Measurements from ENCODE around the gene AK2.
A peak's percentile ranks its signal among the peaks of the same experiment; 100 is the strongest.
"Not testable (repeated sequence)": the region's sequence is repeated elsewhere in the genome, so short reads cannot be mapped to it uniquely, and the experiment has no call there.

Gene AK2

GRCh38 chr1:33050221-33051076 lies 13.8 kb upstream of the AK2 start:
- DNase-seq: no peak

GRCh38 chr1:33049371-33049770 lies 12.7 kb upstream of the AK2 start:
- no peak for DNase-seq

GRCh38 chr1:33048426-33048825 lies 11.7 kb upstream of the AK2 start:
- DNase-seq: no peak

- DNase-seq: no peak
Observed at GRCh38 chr1:33047839-33048305, 11.2 kb upstream of the AK2 start.

GRCh38 chr1:33047290-33047689 lies 10.6 kb upstream of the AK2 start:
- DNase-seq: no peak

GRCh38 chr1:33046234-33046633 lies 9.6 kb upstream of the AK2 start:
- not testable (repeated sequence) for DNase-seq

GRCh38 chr1:33045814-33046213 lies 9.1 kb upstream of the AK2 start:
- DNase-seq: no peak

GRCh38 chr1:33045246-33045645 lies 8.6 kb upstream of the AK2 start:
- no peak for DNase-seq

- no peak for DNase-seq
Observed at GRCh38 chr1:33043267-33044092, 6.8 kb upstream of the AK2 start.

- no peak for DNase-seq
Observed at GRCh38 chr1:33042831-33043230, 6.1 kb upstream of the AK2 start.

- DNase-seq: no peak
Observed at GRCh38 chr1:33041026-33041425, 4.3 kb upstream of the AK2 start.

GRCh38 chr1:33039840-33040239 lies 3.2 kb upstream of the AK2 start:
- no peak for DNase-seq

GRCh38 chr1:33036051-33036525 lies 595 bp downstream of the AK2 start:
- DNase-seq: peak; percentile 18

GRCh38 chr1:33032126-33032869 lies 4.4 kb downstream of the AK2 start:
- no peak for DNase-seq

- DNase-seq: no peak
Observed at GRCh38 chr1:33031506-33031905, 5.2 kb downstream of the AK2 start.

- no peak for DNase-seq
Observed at GRCh38 chr1:33030575-33030974, 6.1 kb downstream of the AK2 start.

- DNase-seq: no peak
Observed at GRCh38 chr1:33029921-33030320, 6.8 kb downstream of the AK2 start.

- no peak for DNase-seq
Observed at GRCh38 chr1:33029209-33029608, 7.5 kb downstream of the AK2 start.

- DNase-seq: no peak
Observed at GRCh38 chr1:33025761-33026160, 10.9 kb downstream of the AK2 start.

- DNase-seq: no peak
Observed at GRCh38 chr1:33025180-33025569, 11.5 kb downstream of the AK2 start.

GRCh38 chr1:33024430-33025179 lies 12.1 kb downstream of the AK2 start:
- peak; percentile 85 for DNase-seq

- DNase-seq: no peak
Observed at GRCh38 chr1:33022650-33023200, 14.0 kb downstream of the AK2 start.

Measured in activated naive CD4-positive, alpha-beta T cell treated with Interleukin-2 at 50 U/mL for 16 hours (primary cell).